GM12801 (cell line): ENCODE measurements around the gene ZMIZ1.

ENCODE experiments used
- TF ChIP-seq, protein P1 (sequence below): IDR thresholded peaks from one replicate; pipeline ENCODE4 v1.5.1; 2011; ENCODE audit warnings: control low read depth; ENCODE audit not compliant: insufficient read length; ENCODE audit errors: extremely low read depth

Gene ZMIZ1

DNA sequence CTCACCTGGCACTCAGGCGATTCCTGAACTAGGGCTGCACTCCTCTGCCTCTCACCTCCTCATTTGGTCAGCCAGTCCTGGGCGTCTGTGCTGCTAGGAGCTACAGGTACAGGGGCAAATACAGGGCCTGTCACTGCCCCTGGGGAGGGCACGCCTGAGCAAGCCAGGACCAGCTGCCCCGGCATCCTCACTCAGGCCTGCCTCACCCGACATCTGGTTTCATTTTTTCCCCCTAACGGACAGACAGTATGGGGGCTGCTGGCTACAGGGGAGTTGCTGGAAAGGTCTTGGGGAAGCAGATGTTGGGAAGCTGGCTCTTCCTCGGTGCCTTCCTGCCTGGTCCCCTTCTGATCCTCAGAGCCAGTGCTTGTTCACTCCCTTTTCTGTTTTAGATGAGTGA, 201.2 kb downstream of the ZMIZ1 start:
- TF ChIP-seq, protein P1, sequence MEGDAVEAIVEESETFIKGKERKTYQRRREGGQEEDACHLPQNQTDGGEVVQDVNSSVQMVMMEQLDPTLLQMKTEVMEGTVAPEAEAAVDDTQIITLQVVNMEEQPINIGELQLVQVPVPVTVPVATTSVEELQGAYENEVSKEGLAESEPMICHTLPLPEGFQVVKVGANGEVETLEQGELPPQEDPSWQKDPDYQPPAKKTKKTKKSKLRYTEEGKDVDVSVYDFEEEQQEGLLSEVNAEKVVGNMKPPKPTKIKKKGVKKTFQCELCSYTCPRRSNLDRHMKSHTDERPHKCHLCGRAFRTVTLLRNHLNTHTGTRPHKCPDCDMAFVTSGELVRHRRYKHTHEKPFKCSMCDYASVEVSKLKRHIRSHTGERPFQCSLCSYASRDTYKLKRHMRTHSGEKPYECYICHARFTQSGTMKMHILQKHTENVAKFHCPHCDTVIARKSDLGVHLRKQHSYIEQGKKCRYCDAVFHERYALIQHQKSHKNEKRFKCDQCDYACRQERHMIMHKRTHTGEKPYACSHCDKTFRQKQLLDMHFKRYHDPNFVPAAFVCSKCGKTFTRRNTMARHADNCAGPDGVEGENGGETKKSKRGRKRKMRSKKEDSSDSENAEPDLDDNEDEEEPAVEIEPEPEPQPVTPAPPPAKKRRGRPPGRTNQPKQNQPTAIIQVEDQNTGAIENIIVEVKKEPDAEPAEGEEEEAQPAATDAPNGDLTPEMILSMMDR: no peak

DNA sequence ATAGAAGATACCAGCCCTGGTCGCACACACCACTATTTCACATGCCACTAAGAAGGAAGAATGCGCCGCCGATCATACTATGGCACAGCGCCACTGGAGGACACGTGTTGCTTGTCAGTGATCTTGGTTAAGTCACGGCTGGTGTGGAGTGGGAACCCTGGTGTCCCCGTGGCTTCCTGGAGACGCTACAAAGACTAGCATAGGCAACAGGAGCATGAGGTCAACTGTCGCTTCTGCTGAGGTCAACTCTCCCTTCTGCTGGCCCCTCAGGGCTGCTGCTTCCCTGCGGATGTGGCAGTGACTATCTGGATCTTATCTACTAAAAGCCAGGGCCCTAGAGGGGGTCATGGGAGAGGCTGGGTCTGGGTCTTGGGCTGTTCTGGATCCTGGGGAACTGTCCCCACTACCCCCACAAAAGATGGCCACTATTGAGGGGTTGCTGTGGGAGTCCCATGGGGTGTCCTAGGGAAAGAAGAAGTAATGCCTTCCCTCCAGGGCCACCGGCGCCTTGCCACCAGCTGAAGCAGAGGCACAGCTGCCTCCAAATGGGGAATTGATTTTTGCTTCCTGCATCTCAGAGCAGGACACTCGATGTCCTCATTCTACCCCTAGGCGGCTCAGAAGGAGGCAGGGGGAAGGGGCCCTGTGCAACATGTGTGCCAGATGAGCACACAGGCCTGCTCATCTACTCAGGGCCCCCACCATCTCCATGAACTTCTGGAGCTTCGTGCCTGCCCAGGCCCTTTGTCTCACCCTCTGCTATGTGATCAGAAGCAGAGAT, 201.9 kb downstream of the ZMIZ1 start:
- TF ChIP-seq, protein P1: no peak

DNA sequence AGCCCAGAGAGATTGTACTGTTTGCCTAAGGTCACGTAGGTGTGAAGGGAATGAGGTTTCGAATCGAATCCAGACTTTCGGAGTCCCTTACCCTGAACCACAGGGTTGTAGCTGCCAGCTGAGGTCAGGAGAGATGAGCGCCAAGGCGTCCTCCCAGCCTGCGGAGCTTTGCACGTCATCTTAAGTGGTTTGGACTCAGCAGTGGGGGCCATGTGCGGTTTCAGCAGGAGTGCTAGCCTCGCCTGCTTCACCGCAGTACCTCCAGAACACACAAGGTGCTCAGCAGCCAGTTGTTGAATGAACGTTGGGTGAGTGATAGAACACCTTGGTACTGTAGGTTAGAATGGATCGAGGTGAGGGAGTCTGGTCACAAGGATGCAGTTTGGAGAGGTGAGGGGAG, 203.6 kb downstream of the ZMIZ1 start:
- TF ChIP-seq, protein P1: no peak

DNA sequence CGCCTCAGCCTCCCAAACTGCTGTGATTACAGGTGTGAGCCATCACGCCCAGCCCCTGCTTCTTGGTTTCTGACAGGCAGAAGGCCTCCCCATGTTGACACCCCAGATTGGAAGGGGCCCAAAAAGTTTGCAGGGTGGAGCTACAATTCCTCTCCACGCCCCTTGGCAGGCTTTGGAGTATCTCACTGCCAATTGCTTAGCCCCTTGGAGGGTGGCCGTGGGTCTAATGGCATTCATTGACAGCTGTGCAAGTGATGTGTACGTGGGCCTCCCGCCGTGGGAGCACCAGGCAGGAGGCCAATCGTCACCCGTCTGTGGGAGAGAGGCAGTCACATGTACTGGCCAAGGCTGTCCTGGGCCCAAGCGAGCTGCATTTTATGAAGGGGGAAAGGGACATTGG, 204.8 kb downstream of the ZMIZ1 start:
- TF ChIP-seq, protein P1: no peak

DNA sequence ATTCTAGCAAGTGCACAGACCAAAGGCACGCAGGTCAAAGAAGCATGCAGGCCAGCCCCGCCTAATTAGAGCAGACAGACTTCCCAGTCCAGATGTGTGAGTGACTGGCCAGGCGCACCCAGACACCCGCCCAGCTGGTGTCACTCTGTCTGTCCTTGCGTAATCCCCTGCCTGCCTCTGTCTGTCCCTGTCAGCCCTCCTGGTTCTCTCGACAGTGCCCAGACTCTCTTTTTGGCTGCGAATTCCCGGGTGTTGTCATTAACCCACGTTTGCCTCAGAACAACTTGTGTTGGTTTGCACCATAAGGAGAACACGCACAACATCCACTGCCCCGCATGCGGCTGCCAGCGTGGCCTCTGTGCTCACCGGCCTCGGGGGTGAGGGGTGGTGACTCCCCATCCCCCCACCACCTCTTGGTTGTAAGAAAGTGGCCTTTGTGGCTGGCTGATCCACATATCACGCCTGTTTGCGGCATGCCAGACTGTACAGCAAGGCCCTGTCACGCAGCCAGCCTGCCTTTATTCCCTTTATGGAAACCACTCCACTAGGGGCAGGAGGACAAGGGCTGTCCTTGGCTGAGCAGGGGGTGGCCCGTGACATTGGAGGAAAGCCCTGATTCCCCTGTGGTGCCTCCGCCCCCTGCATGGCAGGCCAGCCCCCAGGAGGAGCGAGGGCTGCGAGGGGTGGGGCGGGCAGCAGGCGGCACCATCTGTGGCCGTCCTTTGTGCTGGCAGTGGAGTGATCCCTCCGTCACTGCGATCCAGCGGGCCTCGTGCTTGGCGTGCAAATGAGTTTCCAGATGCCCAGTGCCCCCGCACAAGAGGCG, 205.7 kb downstream of the ZMIZ1 start:
- TF ChIP-seq, protein P1: no peak

DNA sequence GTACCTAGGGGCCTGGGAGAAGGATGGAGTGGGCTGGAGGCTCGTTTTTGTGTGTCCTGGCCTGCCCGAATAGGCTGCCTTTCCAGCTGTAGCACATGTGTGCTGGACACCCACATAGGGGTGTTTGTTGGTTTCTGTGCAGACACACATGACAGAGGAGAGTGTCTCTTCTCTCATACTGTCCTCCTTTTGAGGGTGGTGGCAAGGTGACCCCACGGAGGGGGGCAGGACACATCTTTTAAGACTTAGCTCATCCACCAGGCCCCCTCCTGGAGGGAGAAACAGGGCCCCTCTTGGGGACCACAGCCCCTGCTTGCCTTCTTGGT, 206.3 kb downstream of the ZMIZ1 start:
- TF ChIP-seq, protein P1: no peak

DNA sequence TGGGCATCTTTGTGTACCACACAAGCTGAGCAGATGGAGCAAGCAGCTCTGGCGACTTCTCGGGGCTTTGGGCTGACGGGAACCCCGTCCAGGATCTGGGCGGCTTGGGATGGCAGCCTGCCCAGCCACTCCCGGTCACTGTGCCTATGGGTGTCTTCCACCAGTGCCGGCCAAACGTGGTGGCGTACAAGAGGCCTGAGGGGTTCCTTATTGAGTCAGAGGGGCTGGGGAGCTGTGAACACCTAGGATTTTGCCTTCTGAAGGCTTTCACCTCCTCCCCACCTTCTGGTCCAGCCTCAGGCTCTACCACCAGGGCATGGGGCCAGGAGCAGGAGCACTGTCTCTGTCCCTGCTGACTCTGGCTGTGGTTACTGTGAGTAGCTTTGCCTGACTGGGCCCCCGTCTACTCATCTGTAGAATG, 206.7 kb downstream of the ZMIZ1 start:
- TF ChIP-seq, protein P1: no peak
